ENCODE results near the gene ACTBL2.
"Not testable (repeated sequence)": the region's sequence is repeated elsewhere in the genome, so short reads cannot be mapped to it uniquely, and the experiment has no call there.

DNA sequence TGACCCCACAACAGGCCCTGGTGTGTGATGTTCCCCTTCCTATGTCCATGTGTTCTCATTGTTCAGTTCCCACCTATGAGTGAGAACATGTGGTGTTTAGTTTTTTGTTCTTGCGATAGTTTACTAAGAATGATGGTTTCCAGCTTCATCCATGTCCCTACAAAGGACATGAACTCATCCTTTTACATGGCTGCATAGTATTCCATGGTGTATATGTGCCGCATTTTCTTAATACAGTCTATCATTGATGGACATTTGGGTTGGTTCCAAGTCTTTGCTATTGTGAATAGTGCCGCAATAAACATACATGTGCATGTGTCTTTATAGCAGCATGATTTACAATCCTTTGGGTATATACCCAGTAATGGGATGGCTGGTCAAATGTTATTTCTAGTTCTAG lies 22.6 kb downstream of the ACTBL2 start:
- TF ChIP-seq, protein P1, sequence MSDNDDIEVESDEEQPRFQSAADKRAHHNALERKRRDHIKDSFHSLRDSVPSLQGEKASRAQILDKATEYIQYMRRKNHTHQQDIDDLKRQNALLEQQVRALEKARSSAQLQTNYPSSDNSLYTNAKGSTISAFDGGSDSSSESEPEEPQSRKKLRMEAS (IDR thresholded peaks at IDR 0.05): not testable (repeated sequence)
- TF ChIP-seq, protein P2, sequence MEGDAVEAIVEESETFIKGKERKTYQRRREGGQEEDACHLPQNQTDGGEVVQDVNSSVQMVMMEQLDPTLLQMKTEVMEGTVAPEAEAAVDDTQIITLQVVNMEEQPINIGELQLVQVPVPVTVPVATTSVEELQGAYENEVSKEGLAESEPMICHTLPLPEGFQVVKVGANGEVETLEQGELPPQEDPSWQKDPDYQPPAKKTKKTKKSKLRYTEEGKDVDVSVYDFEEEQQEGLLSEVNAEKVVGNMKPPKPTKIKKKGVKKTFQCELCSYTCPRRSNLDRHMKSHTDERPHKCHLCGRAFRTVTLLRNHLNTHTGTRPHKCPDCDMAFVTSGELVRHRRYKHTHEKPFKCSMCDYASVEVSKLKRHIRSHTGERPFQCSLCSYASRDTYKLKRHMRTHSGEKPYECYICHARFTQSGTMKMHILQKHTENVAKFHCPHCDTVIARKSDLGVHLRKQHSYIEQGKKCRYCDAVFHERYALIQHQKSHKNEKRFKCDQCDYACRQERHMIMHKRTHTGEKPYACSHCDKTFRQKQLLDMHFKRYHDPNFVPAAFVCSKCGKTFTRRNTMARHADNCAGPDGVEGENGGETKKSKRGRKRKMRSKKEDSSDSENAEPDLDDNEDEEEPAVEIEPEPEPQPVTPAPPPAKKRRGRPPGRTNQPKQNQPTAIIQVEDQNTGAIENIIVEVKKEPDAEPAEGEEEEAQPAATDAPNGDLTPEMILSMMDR (IDR thresholded peaks at IDR 0.05; ENCODE audit: low read depth, low read length, missing input control): not testable (repeated sequence)
- not testable (repeated sequence) for TF ChIP-seq SP1 (IDR thresholded peaks at IDR 0.05); GABPA (IDR thresholded peaks at IDR 0.05 in 1 of 2, conservative IDR thresholded peaks at IDR 0.05 in 1 of 2); YY1 (IDR thresholded peaks at IDR 0.05); EGR1 (IDR thresholded peaks at IDR 0.05; ENCODE audit: low read depth in 2 of 2); JUND (IDR thresholded peaks at IDR 0.05)
- TF ChIP-seq, protein P3, sequence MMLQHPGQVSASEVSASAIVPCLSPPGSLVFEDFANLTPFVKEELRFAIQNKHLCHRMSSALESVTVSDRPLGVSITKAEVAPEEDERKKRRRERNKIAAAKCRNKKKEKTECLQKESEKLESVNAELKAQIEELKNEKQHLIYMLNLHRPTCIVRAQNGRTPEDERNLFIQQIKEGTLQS (IDR thresholded peaks at IDR 0.05): not testable (repeated sequence)
- TF ChIP-seq, protein P4, sequence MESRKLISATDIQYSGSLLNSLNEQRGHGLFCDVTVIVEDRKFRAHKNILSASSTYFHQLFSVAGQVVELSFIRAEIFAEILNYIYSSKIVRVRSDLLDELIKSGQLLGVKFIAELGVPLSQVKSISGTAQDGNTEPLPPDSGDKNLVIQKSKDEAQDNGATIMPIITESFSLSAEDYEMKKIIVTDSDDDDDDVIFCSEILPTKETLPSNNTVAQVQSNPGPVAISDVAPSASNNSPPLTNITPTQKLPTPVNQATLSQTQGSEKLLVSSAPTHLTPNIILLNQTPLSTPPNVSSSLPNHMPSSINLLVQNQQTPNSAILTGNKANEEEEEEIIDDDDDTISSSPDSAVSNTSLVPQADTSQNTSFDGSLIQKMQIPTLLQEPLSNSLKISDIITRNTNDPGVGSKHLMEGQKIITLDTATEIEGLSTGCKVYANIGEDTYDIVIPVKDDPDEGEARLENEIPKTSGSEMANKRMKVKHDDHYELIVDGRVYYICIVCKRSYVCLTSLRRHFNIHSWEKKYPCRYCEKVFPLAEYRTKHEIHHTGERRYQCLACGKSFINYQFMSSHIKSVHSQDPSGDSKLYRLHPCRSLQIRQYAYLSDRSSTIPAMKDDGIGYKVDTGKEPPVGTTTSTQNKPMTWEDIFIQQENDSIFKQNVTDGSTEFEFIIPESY (IDR thresholded peaks at IDR 0.05): not testable (repeated sequence)
- TF ChIP-seq, protein P5, sequence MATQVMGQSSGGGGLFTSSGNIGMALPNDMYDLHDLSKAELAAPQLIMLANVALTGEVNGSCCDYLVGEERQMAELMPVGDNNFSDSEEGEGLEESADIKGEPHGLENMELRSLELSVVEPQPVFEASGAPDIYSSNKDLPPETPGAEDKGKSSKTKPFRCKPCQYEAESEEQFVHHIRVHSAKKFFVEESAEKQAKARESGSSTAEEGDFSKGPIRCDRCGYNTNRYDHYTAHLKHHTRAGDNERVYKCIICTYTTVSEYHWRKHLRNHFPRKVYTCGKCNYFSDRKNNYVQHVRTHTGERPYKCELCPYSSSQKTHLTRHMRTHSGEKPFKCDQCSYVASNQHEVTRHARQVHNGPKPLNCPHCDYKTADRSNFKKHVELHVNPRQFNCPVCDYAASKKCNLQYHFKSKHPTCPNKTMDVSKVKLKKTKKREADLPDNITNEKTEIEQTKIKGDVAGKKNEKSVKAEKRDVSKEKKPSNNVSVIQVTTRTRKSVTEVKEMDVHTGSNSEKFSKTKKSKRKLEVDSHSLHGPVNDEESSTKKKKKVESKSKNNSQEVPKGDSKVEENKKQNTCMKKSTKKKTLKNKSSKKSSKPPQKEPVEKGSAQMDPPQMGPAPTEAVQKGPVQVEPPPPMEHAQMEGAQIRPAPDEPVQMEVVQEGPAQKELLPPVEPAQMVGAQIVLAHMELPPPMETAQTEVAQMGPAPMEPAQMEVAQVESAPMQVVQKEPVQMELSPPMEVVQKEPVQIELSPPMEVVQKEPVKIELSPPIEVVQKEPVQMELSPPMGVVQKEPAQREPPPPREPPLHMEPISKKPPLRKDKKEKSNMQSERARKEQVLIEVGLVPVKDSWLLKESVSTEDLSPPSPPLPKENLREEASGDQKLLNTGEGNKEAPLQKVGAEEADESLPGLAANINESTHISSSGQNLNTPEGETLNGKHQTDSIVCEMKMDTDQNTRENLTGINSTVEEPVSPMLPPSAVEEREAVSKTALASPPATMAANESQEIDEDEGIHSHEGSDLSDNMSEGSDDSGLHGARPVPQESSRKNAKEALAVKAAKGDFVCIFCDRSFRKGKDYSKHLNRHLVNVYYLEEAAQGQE (IDR thresholded peaks at IDR 0.05): not testable (repeated sequence)

Measured in liver (tissue), 3 donors.